Naive thymus-derived CD4-positive, alpha-beta T cell (primary cell): Measurements from ENCODE around the gene MIEN1. TPM values are rescaled to one million over a fixed set of nuclear protein-coding genes. Genes with fewer than 3 reads are reported as not detected.
"Not testable (repeated sequence)": the region's sequence is repeated elsewhere in the genome, so short reads cannot be mapped to it uniquely, and the experiment has no call there.

Source experiments
- ATAC-seq: fragments of 150-1000 bp; cut with Tn5 transposase; 2 replicates; pipeline ENCODE4 v1.10.0; 2021; ENCODE audit warnings: mild to moderate bottlenecking, moderate library complexity
- CTCF ChIA-PET: fragments of 350-600 bp; sonication (Branson Sonifier 250); formaldehyde crosslinking; loops from one replicate; lab custom pipeline; 2021; ENCODE audit warnings: antibody characterized with exemption; lab: Charles Lee
- POLR2A ChIA-PET: fragments of 350-600 bp; sonication (Branson Sonifier 250); formaldehyde crosslinking; loops from one replicate; lab custom pipeline; 2021; ENCODE audit warnings: antibody characterized with exemption, inconsistent platforms; lab: Charles Lee
- DNase-seq, 9 donors: peaks; one replicate each; pipeline versions ENCODE4 v3.0.0 to v3.0.0-alpha.2; 2020 to 2022; ENCODE audit warnings: mixed read lengths in 1 of 9
- H3K27ac ChIP-seq: one replicate; pipeline ENCODE4 v1.7.0; 2013; ENCODE audit warnings: mild to moderate bottlenecking, low read depth, low read length, moderate library complexity
- H3K27me3 ChIP-seq, 2 donors: one replicate each; pipeline ENCODE4 v1.7.0; 2013; ENCODE audit warnings: low read length in 2 of 2, mild to moderate bottlenecking in 2 of 2, moderate library complexity in 2 of 2; ENCODE audit not compliant: control insufficient read depth in 2 of 2, insufficient read depth in 2 of 2
- H3K36me3 ChIP-seq, 3 experiments: 1 replicate in 2 of 3; 2 replicates in 1 of 3; pipeline ENCODE4 v1.7.0; 2013; ENCODE audit warnings: low read length in 3 of 3, mild to moderate bottlenecking in 3 of 3, moderate library complexity in 1 of 3; ENCODE audit not compliant: insufficient read depth in 3 of 3, control insufficient read depth in 2 of 3
- H3K4me1 ChIP-seq, 2 donors: one replicate each; pipeline ENCODE4 v1.7.0; 2013; ENCODE audit warnings: low read length in 2 of 2, mild to moderate bottlenecking in 2 of 2, moderate library complexity in 1 of 2; ENCODE audit not compliant: control insufficient read depth in 2 of 2, insufficient read depth in 2 of 2
- H3K4me3 ChIP-seq: 2 replicates; pipeline ENCODE4 v1.7.0; 2013; ENCODE audit warnings: mild to moderate bottlenecking, low read length
- H3K9me3 ChIP-seq, 3 experiments: 1 replicate in 2 of 3; 2 replicates in 1 of 3; pipeline ENCODE4 v1.7.0; 2013; ENCODE audit warnings: low read length in 3 of 3; ENCODE audit not compliant: control insufficient read depth in 2 of 3
- H3K27ac Mint-ChIP-seq, 9 donors: one replicate each; pipeline ENCODE4 v1.8.0; 2020 to 2022; ENCODE audit warnings: mixed read lengths in 9 of 9, mild to moderate bottlenecking in 8 of 9, moderate library complexity in 5 of 9, inconsistent platforms in 2 of 9
- H3K27me3 Mint-ChIP-seq, 5 donors: one replicate each; pipeline ENCODE4 v1.8.0; 2021 to 2022; ENCODE audit warnings: mixed read lengths in 5 of 5, mild to moderate bottlenecking in 1 of 5
- H3K36me3 Mint-ChIP-seq, 5 donors: one replicate each; pipeline ENCODE4 v1.8.0; 2020 to 2022; ENCODE audit warnings: mixed read lengths in 5 of 5, mild to moderate bottlenecking in 3 of 5, inconsistent platforms in 1 of 5
- H3K4me1 Mint-ChIP-seq, 7 donors: one replicate each; pipeline ENCODE4 v1.8.0; 2020 to 2022; ENCODE audit warnings: mixed read lengths in 7 of 7, mild to moderate bottlenecking in 3 of 7, inconsistent platforms in 1 of 7
- H3K4me3 Mint-ChIP-seq, 10 donors: one replicate each; pipeline ENCODE4 v1.8.0; 2020 to 2022; ENCODE audit warnings: mild to moderate bottlenecking in 10 of 10, mixed read lengths in 10 of 10, moderate library complexity in 6 of 10, inconsistent platforms in 2 of 10
- H3K9me3 Mint-ChIP-seq, 11 donors: one replicate each; pipeline ENCODE4 v1.8.0; 2020 to 2022; ENCODE audit warnings: mixed read lengths in 11 of 11, mild to moderate bottlenecking in 4 of 11, inconsistent platforms in 1 of 11, moderate library complexity in 1 of 11
- intact Hi-C, 2 donors: fragments of 100-400 bp; cut with micrococcal nuclease; formaldehyde crosslinking; loops; one replicate each; pipeline ENCODE4 v1.15.1; 2023
- polyA plus RNA-seq, 2 donors: library from polyadenylated mRNA; unstranded; fragments of 300-500 nt; fragmentation: Illumina TruSeq; gene quantifications; one replicate each; pipeline ENCODE4 v1.2.3, GENCODE V29; 2021
- total RNA-seq, 6 experiments: library from RNA in 5 of 6; stranded (reverse) in 5 of 6; gene quantifications; 1 replicate in 5 of 6; 2 replicates in 1 of 6; pipeline ENCODE4 v1.2.3 and lab custom pipeline; 2021 to 2026

Gene MIEN1
- total and polyA plus RNA-seq, 7 experiments from 2014 or later = 28.7 to 74.3 (median 34.4) TPM

DNA sequence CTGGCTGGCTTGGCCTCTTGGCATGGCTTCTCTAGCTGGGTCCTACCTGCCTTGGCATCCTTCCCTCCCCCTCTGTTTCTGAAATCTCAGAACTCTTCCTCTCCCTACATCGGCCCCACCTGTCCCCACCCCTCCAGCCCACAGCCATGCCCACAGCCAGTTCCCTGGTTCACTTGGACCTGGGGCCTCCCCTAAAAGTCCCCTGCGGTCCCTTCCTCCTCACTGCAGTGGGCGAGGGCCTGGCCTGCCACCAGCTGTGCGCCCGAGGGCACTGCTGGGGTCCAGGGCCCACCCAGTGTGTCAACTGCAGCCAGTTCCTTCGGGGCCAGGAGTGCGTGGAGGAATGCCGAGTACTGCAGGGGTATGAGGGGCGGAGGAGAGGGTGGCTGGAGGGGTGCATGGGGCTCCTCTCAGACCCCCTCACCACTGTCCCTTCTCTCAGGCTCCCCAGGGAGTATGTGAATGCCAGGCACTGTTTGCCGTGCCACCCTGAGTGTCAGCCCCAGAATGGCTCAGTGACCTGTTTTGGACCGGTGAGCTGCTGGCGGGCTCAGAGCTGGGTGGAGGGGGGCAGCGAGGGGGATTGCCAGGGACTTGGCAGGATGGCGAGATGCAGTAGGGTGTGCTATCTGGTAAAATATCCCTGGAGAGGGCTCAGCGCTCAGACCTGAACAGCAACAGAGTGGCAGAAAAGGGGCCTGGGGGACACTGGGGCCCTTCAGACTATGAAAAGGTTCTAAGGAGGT, 14.1 kb downstream of the MIEN1 start:
- Mint-ChIP-seq H3K27ac (no peak overlapping the region), H3K36me3 (peaks cover 0 to 4% (median 0%) of the 10 kb centered on the region in 5 donors), H3K27me3 (no peaks in the 10 kb centered on the region), H3K9me3 (no peaks in the 10 kb centered on the region), H3K4me1 (peaks cover 0 to 3% (median 0%) of the 10 kb centered on the region in 7 donors), H3K4me3 (no peak overlapping the region)
- ChIA-PET POLR2A (no interaction called here), CTCF (interaction anchor here (0.6 kb wide), 1 partner anchor 473 kb away, joined by 3 read pairs; no protein-coding TSS in a partner anchor)
- Histone ChIP-seq H3K27me3 (no peaks in the 10 kb centered on the region), H3K9me3 (no peaks in the 10 kb centered on the region), H3K4me3 (no peak overlapping the region), H3K27ac (no peak overlapping the region), H3K4me1 (no peaks in the 10 kb centered on the region), H3K36me3 (no peaks in the 10 kb centered on the region)
- no peak for ATAC-seq
- no peak for DNase-seq
- intact Hi-C loops = no loop called here

- H3K9me3 ChIP-seq = no peaks in the 10 kb centered on the region
- DNase-seq = no peak
- H3K36me3 ChIP-seq = no peaks in the 10 kb centered on the region
- H3K4me3 Mint-ChIP-seq = no peak overlapping the region
- H3K4me3 ChIP-seq = no peak overlapping the region
- H3K9me3 Mint-ChIP-seq = no peaks in the 10 kb centered on the region
- H3K4me1 Mint-ChIP-seq = peaks cover 0 to 3% (median 0%) of the 10 kb centered on the region in 7 donors
- H3K27me3 Mint-ChIP-seq = no peaks in the 10 kb centered on the region
- H3K36me3 Mint-ChIP-seq = peaks cover 0 to 4% (median 0%) of the 10 kb centered on the region in 5 donors
- POLR2A ChIA-PET = no interaction called here
- H3K27ac Mint-ChIP-seq = no peak overlapping the region
- intact Hi-C loops = no loop called here
- H3K27ac ChIP-seq = no peak overlapping the region
- CTCF ChIA-PET = no interaction called here
- ATAC-seq = no peak
- H3K27me3 ChIP-seq = no peaks in the 10 kb centered on the region
- H3K4me1 ChIP-seq = no peaks in the 10 kb centered on the region
Measured at GRCh38 chr17:39715375-39716072, 14.8 kb downstream of the MIEN1 start.

- CTCF ChIA-PET = interaction anchor here (0.9 to 1.7 kb wide), 2 partner anchors 15 to 48 kb away, joined by 3 to 5 read pairs; no protein-coding TSS in a partner anchor
- DNase-seq (no peak), ATAC-seq (no peak)
- POLR2A ChIA-PET = interaction anchor here (0.6 kb wide), 1 partner anchor 51 kb away, joined by 3 read pairs; no protein-coding TSS in a partner anchor
- Mint-ChIP-seq H3K4me3 (no peak overlapping the region), H3K27ac (no peak overlapping the region), H3K27me3 (no peaks in the 10 kb centered on the region), H3K4me1 (peaks cover 0 to 6% (median 5%) of the 10 kb centered on the region in 7 donors), H3K9me3 (peaks cover 0 to 2% (median 0%) of the 10 kb centered on the region in 11 donors), H3K36me3 (peaks cover 0 to 4% (median 0%) of the 10 kb centered on the region in 5 donors)
- Histone ChIP-seq H3K4me1 (no peaks in the 10 kb centered on the region), H3K27ac (no peak overlapping the region), H3K9me3 (no peaks in the 10 kb centered on the region), H3K27me3 (no peaks in the 10 kb centered on the region), H3K36me3 (no peaks in the 10 kb centered on the region), H3K4me3 (no peak overlapping the region)
- intact Hi-C loops = no loop called here
Measured at GRCh38 chr17:39714234-39714633, 16.1 kb downstream of the MIEN1 start.

DNA sequence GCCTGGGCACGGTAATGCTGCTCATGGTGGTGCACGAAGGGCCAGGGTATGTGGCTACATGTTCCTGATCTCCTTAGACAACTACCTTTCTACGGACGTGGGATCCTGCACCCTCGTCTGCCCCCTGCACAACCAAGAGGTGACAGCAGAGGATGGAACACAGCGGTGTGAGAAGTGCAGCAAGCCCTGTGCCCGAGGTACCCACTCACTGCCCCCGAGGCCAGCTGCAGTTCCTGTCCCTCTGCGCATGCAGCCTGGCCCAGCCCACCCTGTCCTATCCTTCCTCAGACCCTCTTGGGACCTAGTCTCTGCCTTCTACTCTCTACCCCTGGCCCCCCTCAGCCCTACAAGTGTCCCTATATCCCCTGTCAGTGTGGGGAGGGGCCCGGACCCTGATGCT, 18.5 kb downstream of the MIEN1 start:
- no peaks in the 10 kb centered on the region for H3K27me3 Mint-ChIP-seq
- no peak for DNase-seq
- H3K4me3 ChIP-seq = no peak overlapping the region
- H3K4me1 ChIP-seq = peaks cover 6 to 9% of the 10 kb centered on the region in 2 donors
- ChIA-PET POLR2A (no interaction called here), CTCF (interaction anchor here (0.7 kb wide), 1 partner anchor 160 kb away, joined by 3 read pairs; no protein-coding TSS in a partner anchor)
- no peaks in the 10 kb centered on the region for H3K27me3 ChIP-seq
- no peak for ATAC-seq
- no peak overlapping the region for H3K4me3 Mint-ChIP-seq
- H3K4me1 Mint-ChIP-seq = peaks cover 8 to 25% (median 17%) of the 10 kb centered on the region in 7 donors
- H3K9me3 Mint-ChIP-seq = peaks cover 0 to 2% (median 0%) of the 10 kb centered on the region in 11 donors
- no peaks in the 10 kb centered on the region for H3K9me3 ChIP-seq
- no peaks in the 10 kb centered on the region for H3K36me3 ChIP-seq
- H3K36me3 Mint-ChIP-seq = peaks cover 0 to 4% (median 0%) of the 10 kb centered on the region in 5 donors
- intact Hi-C loops = no loop called here
- H3K27ac ChIP-seq = no peak overlapping the region
- no peak overlapping the region for H3K27ac Mint-ChIP-seq

DNA sequence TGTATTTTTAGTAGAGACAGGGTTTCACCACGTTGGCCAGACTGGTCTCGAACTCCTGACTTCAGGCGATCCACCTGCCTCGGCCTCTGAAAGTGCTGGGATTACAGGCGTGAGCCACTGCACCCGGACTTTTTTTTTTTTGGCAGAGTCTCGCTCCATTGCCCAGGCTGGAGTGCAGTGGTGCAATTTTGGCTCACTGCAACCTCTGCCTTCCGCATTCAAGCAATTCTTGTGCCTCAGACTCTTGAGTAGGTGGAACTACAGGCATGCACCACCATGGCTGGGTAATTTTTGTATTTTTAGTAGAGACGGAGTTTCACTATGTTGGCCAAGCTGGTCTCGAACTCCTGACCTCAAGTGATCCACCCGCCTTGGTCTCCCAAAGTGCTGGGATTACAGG, 19.3 kb downstream of the MIEN1 start:
- H3K4me3 Mint-ChIP-seq, H3K27ac ChIP-seq, H3K36me3 ChIP-seq, H3K4me3 ChIP-seq, intact Hi-C loops, H3K36me3 Mint-ChIP-seq, H3K27me3 ChIP-seq, ATAC-seq, H3K27me3 Mint-ChIP-seq, H3K9me3 Mint-ChIP-seq, H3K27ac Mint-ChIP-seq, DNase-seq, H3K9me3 ChIP-seq: not testable (repeated sequence)
- CTCF ChIA-PET = interaction anchor here (0.6 to 0.7 kb wide), 2 partner anchors 57 to 204 kb away, joined by 3 read pairs; no protein-coding TSS in a partner anchor
- POLR2A ChIA-PET = interaction anchor here (1.1 kb wide), 1 partner anchor 14 kb away, joined by 3 read pairs; no protein-coding TSS in a partner anchor
- H3K4me1 ChIP-seq = peaks cover 7 to 16% of the 10 kb centered on the region in 2 donors
- peaks cover 11 to 33% (median 20%) of the 10 kb centered on the region in 7 donors for H3K4me1 Mint-ChIP-seq

- Histone ChIP-seq H3K4me3 (no peak overlapping the region), H3K36me3 (no peaks in the 10 kb centered on the region), H3K27me3 (no peaks in the 10 kb centered on the region), H3K27ac (no peak overlapping the region), H3K4me1 (peaks cover 7 to 16% of the 10 kb centered on the region in 2 donors), H3K9me3 (no peaks in the 10 kb centered on the region)
- H3K9me3 Mint-ChIP-seq = peaks cover 0 to 2% (median 0%) of the 10 kb centered on the region in 11 donors
- H3K4me3 Mint-ChIP-seq = peak overlapping the region in 1 of 10 donors; percentile 21
- H3K4me1 Mint-ChIP-seq = peaks cover 11 to 36% (median 20%) of the 10 kb centered on the region in 7 donors
- peaks cover 0 to 4% (median 0%) of the 10 kb centered on the region in 5 donors for H3K36me3 Mint-ChIP-seq
- POLR2A ChIA-PET = interaction anchor here (1.1 kb wide), 1 partner anchor 15 kb away, joined by 3 read pairs; no protein-coding TSS in a partner anchor
- no peak for ATAC-seq
- intact Hi-C loops = no loop called here
- CTCF ChIA-PET = interaction anchor here (0.6 to 0.7 kb wide), 2 partner anchors 56 to 205 kb away, joined by 3 read pairs; no protein-coding TSS in a partner anchor
- no peak for DNase-seq
- H3K27me3 Mint-ChIP-seq = no peaks in the 10 kb centered on the region
- H3K27ac Mint-ChIP-seq = no peak overlapping the region
Measured at GRCh38 chr17:39709998-39710964, 20.1 kb downstream of the MIEN1 start.
